Measurements from ENCODE around the gene RBBP4. TPM values are rescaled to one million over a fixed set of nuclear protein-coding genes. Genes with fewer than 3 reads are reported as not detected.

Gene RBBP4
- total RNA-seq, 3 donors from 2014 or later: 111 to 161 (median 121) TPM

- no peak for TF ChIP-seq POLR2A (IDR thresholded peaks at IDR 0.05)
- TF ChIP-seq CTCF (IDR thresholded peaks at IDR 0.05): no peak
- no peak for TF ChIP-seq POLR2AphosphoS5 (IDR thresholded peaks at IDR 0.05)
These were observed 31.0 kb downstream of the RBBP4 start for GRCh38 chr1:32681999-32682398.

GRCh38 chr1:32683397-32683796, 32.4 kb downstream of the RBBP4 start:
- TF ChIP-seq CTCF (IDR thresholded peaks at IDR 0.05): no peak
- no peak for TF ChIP-seq POLR2A (IDR thresholded peaks at IDR 0.05)
- no peak for TF ChIP-seq POLR2AphosphoS5 (IDR thresholded peaks at IDR 0.05)
- Histone ChIP-seq H3K4me3 (no peak overlapping the region), H3K27ac (peak overlapping the region; percentile 67 to 71), H3K4me1 (peaks cover 5 to 16% of the 10 kb centered on the region in 2 donors), H3K36me3 (peaks cover 6% of the 10 kb centered on the region), H3K9me3 (no peaks in the 10 kb centered on the region), H3K27me3 (no peaks in the 10 kb centered on the region)
- DNase-seq (ENCODE audit: low spot score in 2 of 2): no peak
- intact Hi-C loops (cut with DNase I; ENCODE audit: low total_unique reads): no loop called here

More at GRCh38 chr1:32681999-32682398, 31.0 kb downstream of the RBBP4 start:
- H3K9me3 ChIP-seq: no peaks in the 10 kb centered on the region
- peaks cover 5 to 16% of the 10 kb centered on the region in 2 donors for H3K4me1 ChIP-seq
- intact Hi-C loops (cut with DNase I; ENCODE audit: low total_unique reads): no loop called here
- DNase-seq (ENCODE audit: low spot score in 2 of 2): no peak
- H3K27ac ChIP-seq: peak overlapping the region; percentile 8
- H3K4me3 ChIP-seq: no peak overlapping the region
- H3K36me3 ChIP-seq: peaks cover 6% of the 10 kb centered on the region
- H3K27me3 ChIP-seq: no peaks in the 10 kb centered on the region

GRCh38 chr1:32684167-32684811, 33.3 kb downstream of the RBBP4 start:
- intact Hi-C loops (cut with DNase I; ENCODE audit: low total_unique reads): no loop called here
- Histone ChIP-seq H3K36me3 (peaks cover 6% of the 10 kb centered on the region), H3K27ac (peak overlapping the region; percentile 67 to 71), H3K4me3 (no peak overlapping the region), H3K9me3 (no peaks in the 10 kb centered on the region), H3K4me1 (peaks cover 5 to 16% of the 10 kb centered on the region in 2 donors), H3K27me3 (no peaks in the 10 kb centered on the region)
- DNase-seq (ENCODE audit: low spot score in 2 of 2): peak in 1 of 2 donors; percentile 62
- TF ChIP-seq POLR2A (IDR thresholded peaks at IDR 0.05): no peak
- TF ChIP-seq POLR2AphosphoS5 (IDR thresholded peaks at IDR 0.05): peak in 2 of 3 donors; percentile 54 to 60
- TF ChIP-seq CTCF (IDR thresholded peaks at IDR 0.05): no peak

- peaks cover 6% of the 10 kb centered on the region for H3K36me3 ChIP-seq
These were observed 34.5 kb downstream of the RBBP4 start for GRCh38 chr1:32685498-32685897.

More at GRCh38 chr1:32685498-32685897, 34.5 kb downstream of the RBBP4 start:
- intact Hi-C loops (cut with DNase I; ENCODE audit: low total_unique reads): no loop called here
- no peak overlapping the region for H3K4me3 ChIP-seq
- peak overlapping the region; percentile 71 to 74 for H3K27ac ChIP-seq
- no peak for TF ChIP-seq POLR2AphosphoS5 (IDR thresholded peaks at IDR 0.05)
- TF ChIP-seq POLR2A (IDR thresholded peaks at IDR 0.05): no peak
- no peak for TF ChIP-seq CTCF (IDR thresholded peaks at IDR 0.05)
- DNase-seq (ENCODE audit: low spot score in 2 of 2): no peak
- H3K27me3 ChIP-seq: no peaks in the 10 kb centered on the region
- peaks cover 5 to 16% of the 10 kb centered on the region in 2 donors for H3K4me1 ChIP-seq
- H3K9me3 ChIP-seq: no peaks in the 10 kb centered on the region
